GM18517 (cell line): Measurements from ENCODE around the gene RHBG.

Experiments
- ATAC-seq: cut with Tn5 transposase; IDR thresholded peaks from one replicate; pipeline ENCODE4 v1.9.1; 2021; ENCODE audit warnings: mild to moderate bottlenecking, moderate library complexity; ENCODE audit not compliant: unreplicated experiment

The RHBG gene

DNA sequence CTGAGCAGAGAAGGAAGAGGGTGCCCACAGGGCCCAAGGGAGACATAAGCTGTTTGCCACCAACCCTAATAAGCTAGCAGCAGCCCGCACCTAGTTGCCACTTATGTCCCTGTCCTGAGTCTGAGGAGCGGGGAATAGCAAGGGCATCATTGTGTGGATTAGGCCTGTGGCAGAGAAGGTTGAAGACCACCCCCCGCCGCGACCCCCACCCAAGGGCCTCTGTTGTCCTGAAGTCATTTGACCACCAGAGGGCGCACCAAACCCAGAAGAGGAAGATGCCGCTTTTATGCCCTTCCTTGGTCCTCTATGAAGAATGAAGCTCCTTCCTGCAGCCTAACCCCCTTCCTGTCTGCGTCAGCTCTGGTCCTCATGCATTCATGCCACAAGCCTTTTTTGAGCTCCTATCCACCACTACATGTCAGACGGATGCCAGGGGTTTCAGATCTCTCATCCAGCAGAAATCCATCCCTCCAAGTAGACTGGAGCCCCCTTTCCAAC lies 16.6 kb downstream of the RHBG start:
- ATAC-seq, result no peak

DNA sequence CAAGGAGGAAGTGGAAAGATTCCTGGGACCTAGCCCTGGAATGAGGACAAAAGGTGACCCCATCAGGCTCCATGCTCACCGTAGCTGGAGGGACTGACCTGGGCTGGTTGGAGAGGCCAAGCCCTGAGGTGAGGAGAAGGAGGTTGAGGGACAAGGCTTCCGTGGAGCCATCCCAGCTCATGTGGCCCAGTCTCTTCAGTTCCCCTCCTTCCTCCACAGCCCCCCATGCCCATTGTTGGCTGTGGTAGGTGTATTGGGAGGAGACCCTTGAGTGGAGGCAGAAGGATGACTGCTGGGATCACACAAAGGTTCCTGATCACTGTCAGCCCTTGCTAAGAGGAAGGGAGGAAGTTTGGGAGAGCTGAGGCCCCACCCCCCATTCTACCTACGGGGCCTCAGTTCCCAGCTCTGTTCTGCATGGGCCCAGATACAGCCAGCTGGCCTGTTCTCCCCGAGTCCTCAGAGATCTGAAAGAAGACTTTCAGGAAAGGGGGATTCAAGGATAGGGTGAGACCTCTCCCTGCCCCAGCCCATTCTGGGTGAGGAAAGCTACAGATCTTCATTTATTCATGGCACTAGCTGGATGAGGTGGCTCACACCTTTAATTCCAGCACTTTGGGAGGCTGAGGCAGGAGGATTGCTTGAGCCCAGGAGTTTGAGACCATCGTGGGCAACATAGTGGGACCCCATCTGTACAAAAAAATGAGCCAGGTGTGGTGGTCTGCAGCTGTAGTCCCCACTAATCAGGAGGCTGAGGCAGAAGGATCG lies 17.3 kb downstream of the RHBG start:
- no peak for ATAC-seq

DNA sequence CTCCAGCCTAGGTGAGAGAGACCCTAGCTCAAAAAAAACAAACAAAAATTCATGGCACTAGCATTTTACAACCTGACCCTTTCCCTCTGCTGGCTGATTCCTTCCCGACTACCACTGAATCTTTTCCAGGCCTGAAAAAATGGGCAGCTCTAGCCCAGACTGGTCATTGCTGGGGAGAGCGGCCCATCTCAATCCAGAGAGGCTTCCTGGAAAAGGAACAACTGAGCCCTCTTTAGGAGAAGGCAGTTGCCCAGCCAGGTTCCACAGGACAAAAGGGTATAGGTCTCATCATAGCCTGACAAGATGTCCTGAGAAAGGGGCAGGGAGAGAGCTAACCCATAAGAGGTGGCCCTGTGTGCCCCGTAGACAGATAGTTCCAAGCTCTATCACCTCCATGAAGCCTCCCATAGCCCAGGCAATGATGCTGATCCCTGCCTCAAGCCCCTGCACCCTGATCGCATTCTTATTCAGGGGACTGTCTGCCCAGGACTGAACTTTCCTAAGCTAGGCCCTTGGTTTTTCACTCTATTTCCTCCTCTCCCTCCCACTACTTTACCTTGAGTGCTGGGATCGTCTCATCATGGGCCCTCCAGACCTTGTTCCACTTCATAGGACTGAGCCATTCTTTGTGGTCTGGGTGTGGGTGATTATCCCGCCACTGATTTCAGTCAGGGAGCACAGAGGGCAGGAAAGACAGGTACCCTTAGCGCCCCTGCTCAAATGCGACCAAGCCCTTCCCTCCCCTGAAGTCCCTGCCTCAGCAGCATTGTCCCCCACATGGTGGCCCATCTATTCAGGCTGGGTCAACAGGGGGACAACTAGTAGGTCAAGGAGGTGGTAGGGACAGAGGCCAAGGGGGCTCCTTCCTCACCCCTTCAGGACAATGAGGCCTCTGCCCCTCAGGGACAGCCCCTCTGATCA lies 18.2 kb downstream of the RHBG start:
- ATAC-seq, result no peak

DNA sequence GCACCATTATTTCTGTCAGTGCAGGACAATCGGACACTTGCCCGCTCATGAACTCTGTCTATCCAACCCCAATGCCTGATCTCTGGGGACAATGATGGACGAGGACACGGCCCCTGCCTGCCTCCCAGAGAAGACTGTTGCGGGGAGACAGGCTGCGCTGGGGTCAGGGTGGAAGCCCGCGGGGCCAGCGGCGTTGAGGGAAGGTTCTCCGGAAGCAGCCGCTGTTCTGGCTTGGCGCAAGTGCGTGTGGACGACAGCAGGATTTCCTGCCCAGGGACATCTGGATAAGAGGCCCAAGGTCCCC lies 18.8 kb downstream of the RHBG start:
- ATAC-seq, result no peak

DNA sequence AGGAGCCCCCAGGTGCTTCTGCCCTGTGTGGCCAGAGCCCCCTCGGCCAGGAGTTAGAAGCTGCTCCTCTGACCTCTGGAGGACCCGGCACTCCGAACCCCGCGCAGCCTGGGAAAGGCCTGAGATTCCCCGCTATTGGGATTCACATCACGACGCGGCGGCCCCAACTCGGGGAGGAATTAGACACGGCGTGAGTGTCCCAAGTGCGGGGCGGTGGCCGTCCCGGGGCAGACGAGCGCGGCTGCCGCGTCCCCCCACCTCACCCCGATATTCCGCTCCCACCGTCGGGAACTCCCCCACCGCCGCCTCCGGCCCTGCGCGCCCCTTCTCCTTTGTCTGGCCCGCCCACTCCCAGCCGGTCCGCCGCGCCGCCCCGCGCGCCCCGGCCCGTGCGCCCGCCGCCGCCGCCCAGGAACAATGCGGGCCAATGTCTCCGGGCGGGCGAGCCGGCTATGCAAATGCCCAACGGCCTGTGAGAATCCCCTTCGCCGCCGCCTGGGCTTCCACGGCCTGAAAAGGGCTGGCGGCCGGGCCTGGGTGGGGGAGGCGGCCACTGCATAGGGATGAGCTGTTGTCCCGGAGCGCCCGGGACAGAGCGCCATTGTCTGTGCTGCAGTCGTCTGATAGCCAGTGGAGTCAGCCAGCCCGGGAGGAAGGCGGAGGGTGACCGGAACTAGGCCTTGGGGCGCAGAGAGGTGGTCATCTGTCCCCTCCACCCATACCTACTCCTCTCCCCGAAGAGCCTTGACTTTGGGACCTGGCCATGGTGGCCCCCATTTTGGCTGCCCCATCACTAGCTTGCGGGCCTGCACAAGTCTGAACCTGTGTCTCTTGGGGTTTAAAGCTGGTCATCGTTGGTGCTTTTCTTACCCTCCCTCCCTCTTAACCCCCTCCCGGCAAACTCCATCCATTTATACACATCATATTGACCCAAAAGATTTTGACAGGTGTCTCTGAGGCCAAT lies 19.4 kb downstream of the RHBG start:
- ATAC-seq, result no peak

DNA sequence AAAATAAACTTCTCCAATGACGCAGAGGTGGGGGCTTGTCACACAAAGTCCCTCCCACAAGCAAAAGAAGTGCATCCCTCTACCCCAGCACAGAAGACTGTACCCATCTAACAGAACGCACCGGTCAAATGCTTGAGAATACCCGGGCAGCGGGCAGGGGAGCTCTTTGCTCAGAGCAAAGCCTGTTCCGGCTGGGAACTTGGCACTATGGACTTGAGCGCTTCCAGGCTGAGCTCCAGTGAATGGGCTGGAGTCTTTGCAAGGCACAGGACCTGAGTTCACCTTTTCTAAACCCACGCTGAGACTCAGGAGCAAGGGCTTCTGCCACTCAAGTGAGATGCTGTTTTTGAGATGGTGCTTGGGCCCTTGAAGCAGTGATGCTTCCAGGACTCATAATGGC lies 20.3 kb downstream of the RHBG start:
- no peak for ATAC-seq

DNA sequence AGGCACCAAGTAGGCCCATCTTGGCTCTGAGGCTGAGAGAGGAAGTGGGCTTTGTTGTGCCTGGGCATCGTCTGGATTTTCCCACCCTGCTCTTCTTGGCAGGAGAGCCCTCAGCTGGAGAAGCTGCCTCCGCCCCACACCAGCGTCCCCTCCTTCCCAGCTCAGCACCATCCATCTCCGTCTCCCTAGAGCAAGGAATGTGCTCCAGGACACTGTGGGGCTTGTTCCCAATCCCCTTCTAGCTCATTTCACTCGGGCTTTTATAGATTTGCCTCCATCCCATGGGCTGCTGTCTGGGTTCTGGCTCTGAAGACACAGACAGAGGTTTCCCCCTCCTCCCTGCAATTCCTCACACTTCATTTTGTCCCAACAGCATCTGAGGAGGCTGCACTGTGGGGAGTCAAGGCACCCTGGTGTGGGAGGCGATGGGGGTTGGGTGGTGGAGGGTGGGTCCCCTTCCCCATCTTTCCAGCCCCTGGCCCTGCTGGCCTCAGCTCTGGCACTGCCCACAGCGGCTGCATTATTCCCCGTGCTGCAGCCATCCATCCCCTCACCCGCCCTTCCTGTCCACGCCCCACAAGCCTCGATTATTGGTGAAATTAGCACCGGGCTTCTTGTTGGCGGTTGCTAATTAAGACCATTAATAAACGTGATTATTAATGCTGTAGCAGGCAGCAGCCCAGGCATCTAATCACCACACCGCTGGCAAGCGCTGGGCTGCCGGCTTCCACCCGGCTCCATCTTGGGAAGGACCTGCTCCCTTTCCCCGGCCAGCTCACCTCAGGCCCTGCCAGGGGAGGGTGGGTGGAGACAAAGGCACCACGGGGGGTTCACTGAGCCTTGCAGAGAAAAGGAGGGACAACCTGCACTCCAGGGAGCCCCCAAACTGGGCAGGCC lies 21.7 kb downstream of the RHBG start:
- no peak for ATAC-seq

DNA sequence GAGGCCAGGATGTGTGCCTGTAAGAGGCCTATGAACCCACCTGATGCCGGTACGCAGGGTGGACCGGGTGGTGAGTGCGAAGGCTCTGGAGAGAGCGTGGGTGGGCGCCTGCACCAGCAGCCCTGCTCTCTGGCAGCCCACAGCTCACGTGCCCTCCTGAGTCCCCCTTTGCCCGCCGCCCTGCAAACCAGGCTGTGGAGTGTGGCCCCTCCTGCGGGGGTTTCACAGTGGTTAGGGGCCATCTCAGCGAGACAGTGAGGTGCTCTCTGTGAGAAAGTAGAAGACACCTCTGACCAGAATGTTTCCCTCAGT lies 22.3 kb downstream of the RHBG start:
- ATAC-seq, result no peak

DNA sequence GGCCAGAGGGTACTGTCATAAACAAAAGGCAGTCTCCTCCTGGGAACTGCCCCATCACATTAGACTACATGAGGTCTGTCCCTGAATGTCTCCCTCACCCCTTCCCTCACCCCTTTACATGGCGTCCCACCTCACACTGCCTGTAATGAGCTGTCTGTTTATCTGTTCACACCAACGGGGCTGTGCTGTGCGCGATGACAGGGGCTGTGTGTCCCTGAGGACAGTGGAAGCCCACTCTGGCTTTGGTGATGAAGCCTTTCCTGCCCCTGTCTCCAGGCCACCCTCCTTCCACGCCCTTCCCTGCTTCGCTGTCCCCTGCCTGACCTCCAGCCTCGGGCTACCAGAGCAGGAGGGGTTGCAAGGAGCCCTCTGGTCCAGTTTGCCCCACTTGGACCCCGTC lies 22.7 kb downstream of the RHBG start:
- no peak for ATAC-seq

DNA sequence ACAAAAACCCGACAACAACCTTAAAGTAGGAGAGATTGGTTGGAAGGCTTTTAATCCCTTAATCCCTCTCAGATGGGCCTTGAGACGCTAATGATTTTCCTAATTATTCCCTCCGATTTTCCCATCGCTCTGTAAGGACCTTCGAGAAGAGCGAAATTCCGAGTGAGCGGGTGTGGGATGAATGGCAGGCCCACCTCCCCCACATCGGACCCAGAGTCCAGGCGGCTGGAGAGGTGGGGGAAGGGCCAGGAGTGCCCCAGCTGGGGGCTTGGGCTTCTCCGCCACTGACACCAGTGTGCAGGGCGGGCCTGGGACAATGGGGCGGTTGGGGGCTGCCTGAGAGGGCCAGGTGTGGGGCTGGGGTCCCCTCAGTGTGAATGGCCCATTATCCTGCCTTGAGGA lies 23.4 kb downstream of the RHBG start:
- ATAC-seq, result no peak

DNA sequence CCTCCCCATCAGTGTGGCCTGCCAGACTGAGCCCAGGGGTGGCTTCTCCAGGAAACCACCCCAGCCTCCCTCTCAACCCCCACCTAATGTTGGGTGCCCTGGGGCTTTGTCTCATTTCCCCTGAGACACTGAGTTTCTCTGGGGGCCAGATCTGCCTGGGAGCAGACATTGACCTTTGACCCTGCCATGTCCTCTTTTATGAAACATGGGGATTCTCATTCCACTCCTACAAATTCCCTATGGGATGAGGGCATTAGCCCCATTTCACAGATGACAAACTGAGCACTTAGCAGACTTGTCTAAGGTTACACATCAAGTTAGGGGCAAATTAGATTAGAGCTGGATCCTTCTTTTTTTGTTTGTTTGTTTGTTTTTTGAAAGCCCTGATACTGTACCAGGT lies 24.1 kb downstream of the RHBG start:
- ATAC-seq, result no peak

DNA sequence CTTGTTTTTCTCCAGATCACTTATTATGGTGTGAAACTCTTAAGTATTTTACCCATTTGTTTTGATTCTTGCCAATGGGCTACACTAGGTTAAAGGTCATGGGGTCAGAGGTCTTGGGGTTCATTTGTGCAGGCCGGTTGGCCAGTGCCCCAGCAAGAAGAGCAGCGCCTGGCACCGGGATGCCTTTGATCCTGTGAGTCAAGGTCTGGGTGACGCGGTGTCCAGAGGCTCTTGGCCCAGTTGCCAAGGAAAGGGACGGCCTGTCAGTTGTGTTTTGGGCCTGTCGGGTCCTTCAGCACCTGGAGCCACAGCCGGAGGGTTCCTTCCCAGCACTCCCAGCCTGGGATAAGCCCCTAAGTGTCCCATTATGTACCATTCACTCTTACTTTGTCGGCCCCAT lies 25.1 kb downstream of the RHBG start:
- no peak for ATAC-seq

DNA sequence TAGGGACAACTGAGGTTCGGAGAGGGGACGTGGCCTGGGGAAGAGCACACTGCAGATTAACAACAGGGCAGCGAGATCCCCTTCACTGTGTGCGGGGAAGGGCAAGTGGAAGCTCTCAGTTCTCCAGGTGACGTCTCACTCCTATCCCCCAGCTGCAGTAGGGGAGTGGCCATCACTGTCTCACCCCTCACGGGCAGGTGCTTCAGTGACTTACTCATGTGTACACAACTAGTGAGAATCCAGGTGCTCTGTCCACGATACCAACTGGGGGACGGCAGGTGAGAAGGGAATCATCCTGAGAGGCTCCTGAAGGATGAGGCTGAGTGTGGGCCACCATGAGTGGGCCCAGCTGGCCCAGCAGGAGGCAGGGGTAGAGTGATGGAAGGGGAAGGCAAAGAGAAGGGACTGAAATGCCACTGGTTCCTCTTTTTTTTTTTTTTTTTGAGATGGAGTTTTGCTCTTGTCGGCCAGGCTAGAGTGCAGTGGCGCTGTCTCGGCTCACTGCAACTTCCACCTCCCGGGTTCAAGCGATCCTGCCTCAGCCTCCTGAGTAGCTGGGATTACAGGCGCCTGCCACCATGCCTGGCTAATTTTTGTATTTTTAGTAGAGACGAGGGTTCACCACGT lies 25.9 kb downstream of the RHBG start:
- ATAC-seq, result no peak

DNA sequence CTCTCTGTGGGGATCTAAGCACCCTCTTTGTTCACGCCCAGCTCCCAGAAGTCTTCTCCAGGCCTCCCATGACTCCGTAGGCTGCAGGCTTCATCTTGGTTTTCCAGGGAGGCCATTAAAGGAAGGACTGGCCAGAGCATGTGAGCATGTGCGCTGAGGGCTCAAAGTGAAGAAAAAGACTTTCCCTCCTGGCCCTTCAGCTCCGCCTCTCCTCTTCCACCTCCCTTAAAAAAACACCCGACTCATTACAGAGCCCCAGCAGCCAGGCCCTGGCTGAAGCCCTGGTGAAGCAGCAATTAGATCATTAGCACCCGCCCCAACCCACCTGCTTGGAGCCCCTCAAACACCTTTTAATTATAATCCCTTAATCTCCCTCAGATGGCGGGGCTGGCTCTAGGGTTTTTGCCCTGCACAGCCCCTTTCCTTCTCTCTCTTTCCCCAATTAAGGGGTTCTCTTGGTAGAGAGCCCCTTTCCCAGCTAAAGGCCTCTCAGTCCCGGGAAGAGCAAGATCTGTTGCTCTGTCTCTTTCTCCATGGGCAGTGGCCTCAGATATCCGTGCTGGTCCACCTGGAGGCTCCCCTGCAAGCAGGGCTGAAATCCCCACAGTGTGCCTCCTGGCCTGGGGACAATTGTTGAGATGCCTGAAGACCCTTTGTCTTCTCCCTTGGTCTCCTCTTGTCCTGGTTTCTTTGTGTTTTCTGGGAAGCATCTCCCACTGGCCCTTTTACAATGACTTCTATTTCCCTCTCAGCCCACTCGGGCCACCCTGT lies 30.5 kb downstream of the RHBG start:
- no peak for ATAC-seq

DNA sequence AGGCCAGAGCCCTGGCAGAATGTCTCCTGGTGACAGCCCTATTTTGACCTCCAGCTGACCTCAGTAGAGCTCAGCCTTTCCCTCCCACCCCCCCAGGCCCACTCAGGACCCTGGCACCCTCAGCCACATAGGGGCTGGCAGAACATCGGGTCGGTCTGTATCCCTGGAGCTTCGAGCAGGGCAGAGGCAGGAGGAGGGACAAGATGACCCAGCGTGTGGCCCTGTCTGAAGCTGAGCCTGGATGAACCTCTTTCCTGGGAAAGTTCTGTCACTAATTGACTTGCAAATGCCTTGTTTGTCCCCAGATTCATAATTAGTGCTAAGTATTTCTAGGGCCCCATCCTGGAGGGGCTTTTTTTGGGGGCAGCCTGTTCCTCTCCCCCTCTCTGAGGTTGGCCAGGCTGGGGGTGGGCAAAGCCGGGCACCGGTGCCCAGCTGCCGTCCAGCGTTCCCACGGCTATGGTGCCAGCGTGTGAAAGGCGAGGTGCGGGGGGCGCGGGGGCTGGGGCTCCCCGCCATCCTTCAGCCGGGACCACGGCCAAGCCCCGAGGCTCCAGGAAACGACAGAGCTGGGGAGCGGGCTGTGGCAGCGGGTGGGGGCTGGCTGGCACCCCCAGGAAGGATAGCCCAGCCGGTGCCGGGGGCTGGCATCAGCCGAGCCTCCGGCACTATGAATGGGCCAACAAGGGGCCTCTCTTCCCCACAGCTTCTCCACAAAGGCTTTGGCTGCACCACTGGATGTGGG lies 31.4 kb downstream of the RHBG start:
- no peak for ATAC-seq

DNA sequence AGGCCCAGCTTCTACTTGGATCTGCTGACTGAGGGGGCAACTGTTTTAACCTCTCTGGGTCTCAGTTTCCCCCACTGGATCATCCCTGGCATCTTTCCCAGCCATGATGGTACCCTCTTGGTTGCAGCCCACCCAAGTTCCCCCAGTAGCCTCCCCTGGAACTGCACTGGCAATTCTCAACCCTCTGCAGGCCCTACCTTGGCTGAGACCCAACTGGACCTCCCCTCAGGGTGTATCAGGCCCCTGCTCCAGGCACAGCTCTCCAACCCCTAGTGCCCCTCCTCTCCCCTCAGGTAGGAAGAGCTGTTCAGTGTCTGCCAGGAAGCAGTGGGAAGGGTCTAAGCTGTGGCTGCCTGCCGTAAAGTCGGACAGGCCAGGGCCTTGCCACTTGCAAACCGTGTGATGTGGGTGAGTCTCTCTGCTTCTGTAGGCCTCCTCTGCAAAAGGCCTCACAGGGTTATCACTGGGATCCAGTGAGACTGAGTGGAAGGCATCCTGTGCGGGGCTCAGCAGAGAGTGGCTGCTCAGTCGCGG lies 32.1 kb downstream of the RHBG start:
- no peak for ATAC-seq

DNA sequence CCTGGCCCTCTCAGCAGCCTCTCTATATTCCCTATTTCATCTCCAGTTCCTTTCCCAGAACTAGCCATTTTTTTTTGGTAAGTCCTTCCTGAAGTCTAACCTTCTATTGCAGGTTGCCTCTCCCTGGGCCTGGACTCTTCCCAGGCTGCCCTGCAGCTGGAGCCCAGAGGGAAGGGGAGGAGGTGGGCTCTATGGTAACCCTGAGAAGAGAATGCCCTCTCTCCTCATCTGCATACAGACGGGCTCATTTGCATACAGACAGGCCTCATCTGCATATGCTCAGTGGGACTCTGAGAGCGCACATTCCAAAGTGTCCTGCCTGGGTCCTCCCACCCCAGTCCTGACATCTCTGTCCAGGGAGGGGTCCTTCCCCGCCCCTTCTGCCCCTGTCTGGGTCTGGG lies 32.7 kb downstream of the RHBG start:
- no peak for ATAC-seq
